ENCODE results near the gene C22orf15.

Gene C22orf15

DNA sequence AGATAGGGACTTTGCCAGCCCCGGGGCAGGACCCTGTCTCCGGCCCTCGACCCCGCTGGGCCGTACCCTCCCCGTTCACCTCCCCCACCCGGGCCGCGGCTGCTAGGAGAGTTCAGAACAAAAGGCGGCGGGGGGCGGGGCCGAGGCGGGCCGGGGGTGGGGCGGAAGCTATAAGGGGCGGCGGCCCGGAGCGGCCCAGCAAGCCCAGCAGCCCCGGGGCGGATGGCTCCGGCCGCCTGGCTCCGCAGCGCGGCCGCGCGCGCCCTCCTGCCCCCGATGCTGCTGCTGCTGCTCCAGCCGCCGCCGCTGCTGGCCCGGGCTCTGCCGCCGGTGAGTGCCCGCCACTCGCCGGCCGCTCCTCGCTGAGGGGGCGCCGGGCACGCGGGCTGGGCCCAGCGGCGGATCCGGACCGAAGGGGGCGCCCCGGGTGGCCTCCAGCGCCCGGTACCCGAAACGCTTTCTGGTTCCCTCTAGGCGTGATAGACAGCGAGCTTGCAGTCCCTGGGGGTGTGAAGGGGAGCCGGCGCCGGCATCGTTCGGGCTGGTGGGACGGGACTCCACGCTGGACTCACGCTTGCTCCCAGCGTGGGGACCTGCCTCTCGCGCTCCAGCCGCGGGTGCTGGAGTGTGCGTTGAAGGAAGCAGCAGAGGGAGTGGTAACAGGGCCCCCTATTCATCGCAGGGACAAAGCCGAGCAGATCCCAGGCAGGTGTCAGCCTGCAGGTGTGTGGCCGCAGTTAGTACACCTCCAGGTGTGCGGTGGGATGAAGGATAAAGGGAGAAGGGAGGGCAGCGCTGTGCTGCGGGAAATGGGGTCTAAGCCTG lies 10.1 kb downstream of the C22orf15 start, which contains the start of gene MMP11:
TSS of gene MMP11 (plus strand) at position 201 of the 825 bp plus-strand sequence. CDS start at position 223, 22 bp downstream.
- TF ChIP-seq, protein P1, sequence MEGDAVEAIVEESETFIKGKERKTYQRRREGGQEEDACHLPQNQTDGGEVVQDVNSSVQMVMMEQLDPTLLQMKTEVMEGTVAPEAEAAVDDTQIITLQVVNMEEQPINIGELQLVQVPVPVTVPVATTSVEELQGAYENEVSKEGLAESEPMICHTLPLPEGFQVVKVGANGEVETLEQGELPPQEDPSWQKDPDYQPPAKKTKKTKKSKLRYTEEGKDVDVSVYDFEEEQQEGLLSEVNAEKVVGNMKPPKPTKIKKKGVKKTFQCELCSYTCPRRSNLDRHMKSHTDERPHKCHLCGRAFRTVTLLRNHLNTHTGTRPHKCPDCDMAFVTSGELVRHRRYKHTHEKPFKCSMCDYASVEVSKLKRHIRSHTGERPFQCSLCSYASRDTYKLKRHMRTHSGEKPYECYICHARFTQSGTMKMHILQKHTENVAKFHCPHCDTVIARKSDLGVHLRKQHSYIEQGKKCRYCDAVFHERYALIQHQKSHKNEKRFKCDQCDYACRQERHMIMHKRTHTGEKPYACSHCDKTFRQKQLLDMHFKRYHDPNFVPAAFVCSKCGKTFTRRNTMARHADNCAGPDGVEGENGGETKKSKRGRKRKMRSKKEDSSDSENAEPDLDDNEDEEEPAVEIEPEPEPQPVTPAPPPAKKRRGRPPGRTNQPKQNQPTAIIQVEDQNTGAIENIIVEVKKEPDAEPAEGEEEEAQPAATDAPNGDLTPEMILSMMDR (IDR thresholded peaks at IDR 0.05; ENCODE audit: control insufficient read depth, insufficient read depth, low read depth, low read length, missing control alignments), result peak; percentile 7
- no peak for DNase-seq (ENCODE audit: low read depth)
- peak within 1 kb of the TSS; percentile 36 for H3K4me3 ChIP-seq (ENCODE audit: control insufficient read depth, low read depth, low read length)

- TF ChIP-seq, protein P1 (IDR thresholded peaks at IDR 0.05; ENCODE audit: control insufficient read depth, insufficient read depth, low read depth, low read length, missing control alignments), result no peak
- peak overlapping the region; percentile 36 for H3K4me3 ChIP-seq (ENCODE audit: control insufficient read depth, low read depth, low read length)
- DNase-seq (ENCODE audit: low read depth), result no peak
Observed at GRCh38 chr22:23773483-23774113, 10.8 kb downstream of the C22orf15 start.

DNA sequence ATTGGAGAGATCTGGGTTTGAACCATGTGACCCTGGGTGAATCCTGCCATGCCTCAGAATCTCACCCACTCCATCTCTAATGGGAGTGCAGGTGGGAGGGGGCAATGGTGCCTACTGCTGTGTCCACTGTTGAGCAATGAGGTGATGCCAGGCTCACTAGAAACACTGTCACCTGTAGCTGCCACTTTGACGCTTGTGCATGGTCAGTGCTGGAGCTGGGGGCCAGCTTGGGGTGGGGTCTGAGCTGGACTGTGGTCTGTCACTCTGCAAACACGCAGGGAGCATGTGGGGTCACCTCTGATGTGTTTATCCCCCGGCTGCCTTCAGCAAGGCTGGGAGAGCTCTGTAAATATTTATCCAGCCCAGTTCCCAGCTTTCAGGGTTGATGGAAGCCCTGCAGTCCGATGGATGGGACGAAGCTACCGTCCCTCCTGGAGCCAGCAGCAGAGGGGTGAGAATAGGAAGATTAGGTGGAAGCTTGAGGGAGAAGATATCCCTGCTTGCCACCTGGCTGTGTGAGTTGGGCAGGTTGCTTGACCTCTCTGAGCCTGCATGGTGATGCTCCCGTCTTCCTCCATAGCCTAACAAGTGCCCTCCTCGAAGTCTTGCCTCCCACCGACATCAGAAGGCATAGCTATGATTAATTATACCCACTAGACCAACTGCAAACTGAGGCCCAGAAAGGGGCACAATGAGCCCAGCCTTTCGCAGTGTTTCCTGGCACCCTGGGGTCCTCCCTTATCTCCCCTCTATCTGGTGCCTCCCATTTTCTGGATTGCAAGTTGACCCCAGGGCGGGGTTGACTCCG lies 11.5 kb downstream of the C22orf15 start:
- no peak overlapping the region for H3K4me3 ChIP-seq (ENCODE audit: control insufficient read depth, low read depth, low read length)
- TF ChIP-seq, protein P1 (IDR thresholded peaks at IDR 0.05; ENCODE audit: control insufficient read depth, insufficient read depth, low read depth, low read length, missing control alignments), result no peak
- DNase-seq (ENCODE audit: low read depth), result no peak

DNA sequence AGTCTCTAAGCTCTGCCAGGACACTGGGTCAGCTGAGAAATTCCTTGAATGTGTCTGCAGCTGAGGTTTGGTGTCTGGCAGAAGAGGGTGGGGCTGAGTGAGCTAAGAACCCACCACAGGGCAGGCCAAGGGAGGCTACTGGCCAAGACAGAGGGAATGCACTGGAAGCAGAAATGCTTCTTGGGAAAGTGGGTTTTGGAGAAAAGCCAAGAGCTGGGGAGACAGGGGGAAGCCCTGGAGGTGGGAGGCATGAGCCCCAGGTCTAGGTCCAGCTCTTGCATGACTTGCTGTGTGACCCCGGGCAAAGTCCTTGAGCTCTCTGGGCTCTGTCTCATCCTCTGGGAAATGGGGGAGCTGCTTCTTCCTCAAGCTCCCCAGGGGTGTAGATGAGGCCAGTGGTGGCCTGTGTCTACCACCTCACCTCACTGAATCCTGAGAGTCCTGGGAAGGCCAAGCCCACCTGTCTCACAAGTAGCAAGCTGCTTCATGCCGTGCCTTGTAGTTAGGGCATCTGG lies 12.2 kb downstream of the C22orf15 start:
- H3K4me3 ChIP-seq (ENCODE audit: control insufficient read depth, low read depth, low read length), result no peak overlapping the region
- TF ChIP-seq, protein P1 (IDR thresholded peaks at IDR 0.05; ENCODE audit: control insufficient read depth, insufficient read depth, low read depth, low read length, missing control alignments), result no peak
- no peak for DNase-seq (ENCODE audit: low read depth)

DNA sequence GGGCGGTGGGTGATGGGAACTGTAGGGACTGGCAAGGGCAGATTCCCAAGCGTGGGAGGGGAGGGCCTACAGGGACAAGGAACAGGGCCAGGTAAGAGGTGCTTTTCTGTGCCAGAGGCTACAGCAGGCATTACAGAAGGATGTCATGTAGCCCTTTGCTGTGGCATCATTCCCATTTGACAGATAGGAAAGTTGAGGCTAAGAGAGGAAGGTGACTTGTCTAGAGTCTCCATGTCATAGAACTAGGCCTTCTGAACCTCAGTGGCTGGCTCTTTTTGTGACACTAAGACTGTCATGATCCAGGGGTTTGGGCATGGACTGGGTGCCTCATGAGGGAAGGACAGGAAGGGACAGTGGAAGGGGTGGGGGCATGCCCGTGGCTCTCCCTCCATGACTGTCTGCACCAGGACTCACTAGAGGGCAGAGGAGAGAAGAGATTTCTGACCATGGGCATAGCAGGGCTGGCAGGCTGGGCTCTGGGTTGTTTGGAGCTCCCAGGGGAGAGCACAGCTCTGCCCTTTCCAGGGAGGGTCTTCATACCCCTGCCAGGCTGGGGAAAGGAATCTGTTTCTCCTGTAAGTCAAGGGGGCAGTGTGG lies 13.1 kb downstream of the C22orf15 start:
- no peak for DNase-seq (ENCODE audit: low read depth)
- H3K4me3 ChIP-seq (ENCODE audit: control insufficient read depth, low read depth, low read length), result no peak overlapping the region
- TF ChIP-seq, protein P1 (IDR thresholded peaks at IDR 0.05; ENCODE audit: control insufficient read depth, insufficient read depth, low read depth, low read length, missing control alignments), result no peak

Measured in AG09309 (cell line).